Activated T-cell treated with anti-CD3 and anti-CD28 coated beads for 1 hour (primary cell): ENCODE measurements around the gene SLC12A9.
"Not testable (repeated sequence)": the region's sequence is repeated elsewhere in the genome, so short reads cannot be mapped to it uniquely, and the experiment has no call there.

Source experiments
- DNase-seq: peaks from one replicate; pipeline ENCODE4 v3.0.0-alpha.2; 2020; ENCODE audit warnings: low read depth

The SLC12A9 gene

GRCh38 chr7:100852048-100852872 lies at the start of gene SLC12A9:
SLC12A9 (plus strand) TSS chr7:100852713; CDS start chr7:100854198, 1,485 bp downstream.
- DNase-seq = peak; percentile 77

GRCh38 chr7:100802951-100803350 lies 49.6 kb upstream of the SLC12A9 start:
- no peak for DNase-seq

DNA sequence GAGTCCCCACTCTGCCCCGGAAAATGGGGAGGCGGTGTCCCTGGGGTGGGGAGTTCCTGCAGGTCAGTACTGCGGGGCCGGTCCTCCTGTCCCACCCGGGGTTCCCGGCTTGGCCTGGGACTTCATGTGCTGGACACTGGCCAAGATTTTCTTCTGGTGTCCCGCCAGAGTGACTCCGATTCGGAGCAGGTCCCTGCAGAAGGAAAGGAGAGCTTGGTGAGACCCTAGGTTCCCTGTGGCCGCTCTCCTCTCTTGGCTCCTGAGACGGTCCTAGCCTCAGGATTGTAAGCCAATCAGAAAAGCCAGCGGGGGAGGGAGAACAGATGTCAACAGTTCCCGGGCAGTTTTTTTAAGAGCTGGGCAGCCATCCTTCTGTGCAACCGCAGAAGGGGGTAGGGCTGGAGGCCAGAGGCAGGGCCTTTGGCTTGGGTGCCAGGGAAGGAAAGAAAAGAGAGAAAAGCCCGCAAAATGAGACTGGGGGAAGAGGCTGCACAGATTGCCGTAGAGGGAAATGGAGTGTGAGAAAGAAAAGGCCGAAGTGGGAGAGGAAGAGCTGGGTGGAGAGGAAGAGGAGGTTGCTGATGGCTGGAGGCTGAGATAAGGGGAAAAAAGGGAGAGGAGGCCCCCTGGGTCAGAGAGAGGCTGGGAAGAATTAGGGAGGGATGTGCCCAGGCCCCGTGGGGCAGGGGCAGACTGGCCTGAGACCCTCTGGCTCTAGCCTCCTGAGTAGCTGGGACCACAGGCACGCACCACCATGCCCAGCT lies 48.9 kb upstream of the SLC12A9 start:
- no peak for DNase-seq

DNA sequence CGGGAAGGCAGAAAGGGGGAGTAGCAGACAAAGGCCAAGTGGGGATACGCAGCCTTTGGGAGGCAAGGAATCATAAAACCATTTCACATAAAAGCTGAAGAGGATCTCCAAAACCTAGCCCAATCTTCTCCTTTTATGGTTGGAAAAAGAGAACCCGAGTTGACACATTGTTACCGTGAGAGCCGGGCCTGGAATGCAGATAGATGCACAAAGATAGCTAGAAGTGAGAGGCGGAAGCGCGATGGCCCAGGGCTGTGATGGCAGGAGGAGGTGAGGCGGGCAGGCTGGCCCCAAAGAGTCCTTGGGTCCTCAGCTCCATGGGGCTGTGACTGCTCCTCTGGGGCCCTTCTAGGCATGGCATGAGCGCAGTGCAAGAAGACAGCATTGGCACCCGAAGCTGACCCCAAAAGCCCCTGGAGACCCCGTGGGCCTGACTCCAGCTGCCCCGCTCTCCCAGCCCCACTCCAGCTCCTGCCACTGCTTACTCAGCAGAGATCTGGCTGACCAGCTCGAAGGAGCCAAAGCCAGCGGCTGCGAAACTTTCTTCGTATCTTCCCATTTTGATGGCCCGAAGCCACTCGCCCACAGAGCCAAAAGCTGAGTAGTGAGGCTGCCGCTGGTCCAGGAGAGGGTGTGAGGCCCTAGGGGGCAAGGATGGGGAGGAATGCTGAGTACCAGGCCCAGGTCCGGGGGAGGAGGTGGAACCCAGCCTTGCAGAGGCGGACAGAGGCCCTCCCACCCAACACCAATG lies 47.7 kb upstream of the SLC12A9 start:
- DNase-seq = no peak

DNA sequence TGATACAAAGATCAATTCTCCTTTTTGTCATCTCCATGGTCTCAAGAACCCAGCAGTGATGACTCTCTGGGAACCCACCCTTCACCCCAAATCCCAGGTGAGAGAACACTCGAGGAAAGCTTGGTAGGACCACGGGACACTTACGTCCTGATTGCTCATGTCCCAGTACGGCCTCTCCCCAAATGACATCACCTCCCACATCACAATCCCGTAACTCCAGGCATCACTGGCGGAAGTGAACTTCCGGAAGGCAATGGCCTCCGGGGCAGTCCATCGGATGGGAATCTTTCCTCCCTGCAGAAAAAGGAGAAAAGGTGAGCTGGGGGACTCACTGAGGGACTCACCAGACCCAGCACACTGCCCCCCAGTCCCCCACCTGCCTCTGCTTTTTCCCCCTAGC lies 46.2 kb upstream of the SLC12A9 start:
- DNase-seq = no peak

DNA sequence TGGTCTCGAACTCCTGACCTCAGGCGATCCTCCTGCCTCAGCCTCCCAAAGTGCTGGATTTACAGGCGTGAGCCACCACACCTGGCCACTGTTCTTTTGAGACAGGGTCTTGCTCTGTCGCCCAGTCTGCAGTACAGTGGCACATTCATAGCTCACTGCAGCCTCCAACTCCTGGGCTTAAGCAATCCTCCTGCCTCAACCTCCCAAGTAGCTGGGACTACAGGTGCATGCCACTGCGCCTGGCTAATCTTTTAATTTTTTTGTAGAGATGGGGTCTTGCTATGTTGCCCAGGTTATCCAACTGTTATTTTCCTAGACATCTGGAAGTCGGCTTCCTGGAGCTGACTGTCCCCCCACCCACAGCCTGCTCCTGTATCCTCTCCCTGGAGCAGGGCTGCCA lies 45.6 kb upstream of the SLC12A9 start:
- not testable (repeated sequence) for DNase-seq

DNA sequence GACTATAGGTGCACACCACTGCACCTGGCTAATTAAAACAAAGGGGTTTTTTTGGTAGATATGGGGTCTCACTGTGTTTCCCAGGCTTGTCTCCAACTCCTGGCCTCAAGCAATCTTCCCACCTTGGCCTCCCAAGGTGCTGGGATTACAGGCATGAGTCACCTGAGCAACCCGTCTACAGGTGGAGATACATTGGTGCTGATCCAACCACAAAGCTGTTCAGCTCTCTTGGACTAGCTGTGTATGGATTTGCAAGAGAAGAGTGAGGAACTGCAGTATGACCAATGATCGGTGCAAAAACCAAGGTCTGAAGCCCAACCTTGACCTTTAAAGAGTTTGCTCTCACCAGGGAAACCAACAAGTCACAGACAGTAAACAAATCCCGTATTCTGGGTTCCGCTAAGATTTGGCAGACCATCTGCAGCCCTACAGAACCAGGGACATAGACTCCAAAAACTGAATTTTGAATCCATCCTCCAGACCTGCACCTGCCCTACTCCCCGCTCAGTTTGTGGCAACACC lies 44.1 kb upstream of the SLC12A9 start:
- no peak for DNase-seq

DNA sequence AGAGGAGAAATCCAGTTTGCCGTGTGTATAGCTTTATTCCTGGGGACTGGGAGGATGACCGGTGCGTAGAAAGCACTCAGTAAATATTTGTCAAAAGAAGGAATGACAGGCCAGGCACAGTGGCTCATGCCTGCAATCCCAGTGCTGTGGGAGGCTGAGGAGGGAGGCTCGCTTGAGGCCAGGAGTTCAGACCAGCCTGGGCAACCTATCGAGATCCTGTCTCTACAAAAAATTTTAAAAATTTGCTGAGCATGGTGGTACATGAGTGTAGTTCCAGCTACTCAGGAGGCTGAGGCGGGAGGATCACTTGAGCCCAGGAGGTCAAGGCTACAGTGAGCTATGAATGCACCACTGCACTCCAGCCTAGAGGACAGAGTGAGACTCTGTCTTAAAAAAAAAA lies 41.0 kb upstream of the SLC12A9 start:
- no peak for DNase-seq

DNA sequence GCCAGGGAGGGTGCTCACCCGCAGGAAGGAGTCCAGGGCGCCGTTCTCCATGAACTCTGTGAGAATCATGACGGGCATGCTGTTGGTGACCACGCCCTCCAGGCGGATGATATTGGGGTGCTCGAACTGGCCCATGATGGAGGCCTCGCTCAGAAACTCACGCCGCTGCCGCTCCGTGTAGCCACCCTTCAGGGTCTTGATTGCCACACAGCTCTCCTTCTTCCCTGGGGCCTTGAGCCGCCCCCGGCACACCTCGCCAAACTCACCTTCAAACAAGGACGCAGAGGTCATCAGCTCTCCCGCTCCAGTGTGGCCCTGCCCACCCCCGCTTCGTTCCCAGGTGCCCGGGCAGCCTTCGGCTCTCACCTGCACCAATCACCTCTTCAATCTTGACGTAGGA lies 39.8 kb upstream of the SLC12A9 start:
- DNase-seq = no peak

GRCh38 chr7:100816515-100816914 lies 36.0 kb upstream of the SLC12A9 start:
- DNase-seq = not testable (repeated sequence)

DNA sequence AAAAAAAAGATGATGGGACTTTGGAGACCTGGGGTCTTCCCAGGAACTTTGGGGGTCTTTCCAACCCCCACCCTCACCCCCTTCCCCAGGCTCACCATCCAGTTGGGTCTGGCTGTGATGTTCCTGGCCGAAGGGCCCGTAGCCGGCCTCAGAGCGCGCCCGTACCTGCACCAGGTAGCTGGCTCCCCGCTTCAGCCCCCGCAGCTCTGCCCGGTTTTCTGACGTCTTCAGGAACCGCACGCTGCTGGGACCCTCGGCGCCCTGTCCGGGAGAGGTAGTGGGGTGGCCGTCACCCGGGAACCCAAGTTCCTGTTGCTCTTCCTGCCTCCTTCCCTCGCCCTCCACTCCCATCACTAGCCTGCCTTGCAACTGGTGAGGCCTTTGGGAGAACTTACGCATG lies 35.4 kb upstream of the SLC12A9 start:
- DNase-seq = no peak

GRCh38 chr7:100818366-100818765 lies 34.1 kb upstream of the SLC12A9 start:
- no peak for DNase-seq

DNA sequence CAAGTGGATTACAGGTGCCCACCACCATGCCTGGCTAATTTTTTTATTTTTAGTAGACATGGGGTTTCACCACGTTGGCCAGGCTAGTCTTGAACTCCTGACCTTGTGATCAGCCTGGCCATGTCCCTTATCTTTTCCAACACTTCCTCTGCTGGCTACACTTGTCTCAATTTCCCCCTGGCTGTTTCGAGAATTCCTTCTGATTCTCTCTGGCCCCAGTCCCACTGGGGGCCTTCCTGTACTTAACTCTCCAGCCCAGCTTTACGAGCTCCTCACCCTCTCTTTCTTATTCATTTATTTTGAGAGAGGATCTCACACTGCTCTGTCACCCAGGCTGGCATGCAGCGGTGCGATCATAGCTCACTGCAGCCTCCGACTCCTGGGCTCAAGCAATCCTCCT lies 33.7 kb upstream of the SLC12A9 start:
- DNase-seq = no peak

- DNase-seq = no peak
Measured at GRCh38 chr7:100819586-100819985, 32.9 kb upstream of the SLC12A9 start.

DNA sequence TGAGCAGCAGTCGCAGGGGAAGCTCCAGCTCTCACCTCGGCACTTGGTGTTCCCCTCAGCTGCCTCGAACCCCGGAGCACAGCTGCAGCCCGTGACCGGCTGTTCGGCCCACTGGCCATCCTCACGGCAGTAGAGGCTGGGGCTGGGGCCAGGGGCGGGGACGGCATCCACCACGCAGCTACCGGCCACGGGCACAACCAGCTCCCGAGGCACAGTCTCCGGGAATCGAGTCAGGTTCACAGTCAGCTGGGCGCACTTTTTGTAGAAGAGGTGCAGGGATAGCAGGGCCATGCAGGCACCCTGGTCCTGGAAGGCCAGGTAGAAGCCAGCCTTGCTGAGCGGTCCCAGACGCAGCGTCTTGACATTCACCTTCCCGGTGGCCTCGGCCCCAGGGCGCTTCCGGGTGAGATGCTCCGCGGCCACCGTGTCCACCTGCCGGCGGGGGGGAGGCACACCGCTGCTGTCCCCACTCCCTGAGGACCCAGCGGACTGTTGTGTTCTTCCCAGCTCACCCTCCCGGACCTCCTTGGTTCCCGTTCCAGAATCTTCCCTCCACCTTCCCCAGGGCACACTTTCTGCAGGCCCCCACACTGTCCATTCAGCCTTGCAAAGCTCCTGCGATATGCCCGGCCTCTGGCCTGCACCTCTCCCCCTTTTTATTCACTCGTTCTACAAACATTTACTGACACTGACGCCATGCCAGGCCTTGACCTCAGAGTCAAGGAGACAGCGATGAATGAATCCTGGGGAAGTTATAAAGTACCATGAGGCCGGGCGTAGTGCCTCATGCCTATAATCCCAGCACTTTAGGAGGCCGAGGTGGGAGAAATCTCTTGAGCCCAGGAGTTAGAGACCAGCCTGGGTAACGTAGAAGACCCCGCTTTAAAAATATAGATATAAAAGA lies 30.0 kb upstream of the SLC12A9 start:
- DNase-seq = no peak

- no peak for DNase-seq
Measured at GRCh38 chr7:100823140-100823525, 29.4 kb upstream of the SLC12A9 start.

DNA sequence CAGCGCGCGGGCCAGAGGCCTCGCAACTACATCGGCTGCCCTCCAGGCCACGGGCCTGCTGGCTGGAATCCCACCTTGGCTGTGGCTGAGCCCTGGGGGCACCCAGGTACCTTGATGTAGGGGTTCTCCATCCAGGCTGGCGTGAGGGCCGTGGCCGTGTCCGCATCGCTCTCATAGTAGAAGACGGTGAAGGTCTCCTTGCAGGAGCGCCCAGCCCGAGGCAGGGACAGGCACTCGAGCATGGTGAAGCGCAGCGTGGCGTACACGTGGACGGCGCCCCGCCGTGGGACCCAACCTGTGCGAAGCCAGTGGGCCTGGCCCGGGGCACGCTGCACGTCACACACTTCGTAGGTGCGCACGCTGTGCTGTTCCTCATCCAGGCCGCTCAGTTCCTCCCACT lies 29.0 kb upstream of the SLC12A9 start:
- DNase-seq = no peak

DNA sequence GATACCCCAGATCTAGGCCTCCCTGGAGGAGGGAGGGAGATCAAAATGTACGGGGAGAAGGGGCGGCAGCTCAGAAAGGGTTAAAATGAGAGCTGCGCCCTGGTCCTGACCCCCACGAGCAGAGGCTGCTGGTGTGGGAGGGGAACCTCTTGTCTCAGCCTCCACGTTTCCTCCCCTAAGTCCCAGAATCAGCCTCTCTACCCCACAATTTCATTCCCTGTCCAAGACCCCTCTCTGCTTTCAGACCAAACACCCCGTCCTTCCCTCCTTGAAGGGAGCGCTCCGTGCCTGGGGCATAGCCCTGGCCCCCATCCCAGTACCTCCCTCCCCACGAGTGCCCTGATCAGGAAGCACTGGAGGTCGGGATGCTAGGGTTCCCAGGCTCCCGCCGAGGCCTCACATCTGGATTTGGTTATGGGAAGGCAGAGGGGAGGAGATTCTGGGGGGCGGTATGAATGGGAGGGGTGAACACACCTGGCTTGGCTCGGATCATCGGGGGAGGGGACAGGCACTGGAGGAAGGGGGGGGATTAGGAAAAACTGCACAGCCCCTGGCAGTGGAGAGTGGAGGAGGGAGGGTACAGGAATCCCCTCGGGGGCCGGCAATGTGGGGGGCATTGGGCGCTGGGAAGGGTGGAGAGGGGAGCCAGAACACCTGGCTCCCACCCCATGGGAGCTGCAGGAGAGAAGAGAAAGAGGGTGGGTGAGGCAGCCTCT lies 27.9 kb upstream of the SLC12A9 start:
- DNase-seq = no peak

DNA sequence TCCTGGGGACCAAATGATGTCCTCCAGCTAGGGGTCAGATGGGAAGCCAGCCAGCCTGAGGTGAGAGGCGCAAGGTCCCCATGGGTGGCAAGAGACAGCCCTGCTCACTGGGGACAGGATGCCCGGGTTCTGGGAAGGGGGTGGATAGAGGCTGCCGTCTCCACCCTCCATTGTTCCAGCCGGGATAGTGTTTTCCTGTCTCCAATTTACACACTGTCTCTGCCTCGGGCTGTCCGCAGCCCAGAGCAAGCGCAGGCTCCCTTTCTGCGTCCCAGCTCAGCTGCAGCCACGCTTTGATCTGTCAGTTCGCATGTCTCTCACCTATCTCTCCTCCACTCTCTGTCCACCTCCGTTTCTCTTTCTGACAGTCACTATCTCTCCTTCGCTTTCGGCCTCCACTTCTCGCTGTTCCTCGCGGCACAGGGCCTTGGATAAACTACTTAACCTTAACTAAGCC lies 27.3 kb upstream of the SLC12A9 start:
- DNase-seq = no peak

DNA sequence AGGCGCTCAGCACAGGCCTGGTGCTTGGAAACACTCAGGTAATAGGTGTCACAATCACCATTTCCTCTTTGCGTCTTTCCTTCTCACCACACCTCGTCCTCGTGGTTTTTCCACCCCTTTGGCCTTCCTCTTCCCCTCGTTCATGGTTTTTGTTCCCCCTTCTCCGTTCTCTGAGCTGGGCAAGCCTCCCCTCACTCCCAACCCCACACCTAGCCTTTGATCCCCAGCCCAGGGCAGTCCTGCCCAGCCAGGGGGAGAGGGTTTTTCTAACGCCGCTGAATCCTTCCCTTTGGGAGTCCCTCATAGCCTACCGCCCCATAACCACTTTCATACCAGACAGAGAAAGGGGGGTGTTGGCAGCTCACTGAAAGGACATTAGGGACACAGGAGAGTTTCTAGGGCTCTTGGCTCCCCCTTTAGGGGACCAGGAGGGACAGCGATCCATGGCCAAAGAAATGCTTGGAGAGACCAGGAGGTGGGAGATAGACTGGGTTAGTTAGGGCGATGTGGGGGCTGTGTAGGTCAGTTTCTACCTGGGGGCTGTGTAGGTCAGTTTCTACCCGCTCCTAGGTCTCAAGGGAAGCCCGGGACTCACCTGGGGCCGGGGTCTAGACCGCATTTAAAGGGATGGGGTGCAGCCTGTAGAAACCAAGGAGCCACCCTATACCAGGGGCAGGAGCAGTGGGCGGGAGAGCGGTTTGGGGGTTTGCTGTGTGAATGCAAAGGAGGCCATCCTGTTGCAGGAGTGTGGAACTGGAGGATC lies 26.6 kb upstream of the SLC12A9 start:
- DNase-seq = no peak
